CD4-positive, CD25-positive, alpha-beta regulatory T cell (primary cell): ENCODE data around the gene REV3L. TPM values are rescaled to one million over a fixed set of nuclear protein-coding genes. Genes with fewer than 3 reads are reported as not detected.
A peak's percentile ranks its signal among the peaks of the same experiment; 100 is the strongest.
"Not testable (repeated sequence)": the region's sequence is repeated elsewhere in the genome, so short reads cannot be mapped to it uniquely, and the experiment has no call there.

Source experiments
- ATAC-seq, 2 donors: fragments of 150-1000 bp; cut with Tn5 transposase; one replicate each; pipeline ENCODE4 v1.10.0; 2021; ENCODE audit warnings: low read depth in 2 of 2, moderate number of reproducible peaks in 2 of 2, moderate library complexity in 1 of 2
- DNase-seq, 3 donors: peaks; one replicate each; pipeline versions ENCODE4 v3.0.0 to v3.0.0-alpha.2; 2012 to 2022; ENCODE audit warnings: mixed read lengths in 1 of 3
- H3K27ac ChIP-seq: one replicate; pipeline ENCODE4 v1.7.0; 2013; ENCODE audit warnings: mild to moderate bottlenecking, low read length; ENCODE audit not compliant: insufficient read depth, poor library complexity, severe bottlenecking
- H3K27me3 ChIP-seq: one replicate; pipeline ENCODE4 v1.7.0; 2013; ENCODE audit warnings: low read length; ENCODE audit not compliant: control insufficient read depth, insufficient read depth
- H3K36me3 ChIP-seq: one replicate; pipeline ENCODE4 v1.7.0; 2013; ENCODE audit warnings: mild to moderate bottlenecking, low read length, moderate library complexity; ENCODE audit not compliant: control insufficient read depth, insufficient read depth
- H3K4me1 ChIP-seq: 2 replicates; pipeline ENCODE4 v1.7.0; 2013; ENCODE audit warnings: mild to moderate bottlenecking, low read length; ENCODE audit not compliant: insufficient read depth, control insufficient read depth, poor library complexity, severe bottlenecking
- H3K4me3 ChIP-seq: one replicate; pipeline ENCODE4 v1.7.0; 2013; ENCODE audit warnings: low read depth, mild to moderate bottlenecking, low read length, moderate library complexity
- H3K9me3 ChIP-seq, 2 experiments: 1 replicate in 1 of 2; 2 replicates in 1 of 2; pipeline ENCODE4 v1.7.0; 2013; ENCODE audit warnings: low read length in 2 of 2, mild to moderate bottlenecking in 1 of 2, moderate library complexity in 1 of 2; ENCODE audit not compliant: control insufficient read depth in 2 of 2
- H3K27ac Mint-ChIP-seq, 3 donors: one replicate each; pipeline ENCODE4 v1.8.0; 2020 to 2022; ENCODE audit warnings: mild to moderate bottlenecking in 3 of 3, mixed read lengths in 3 of 3, moderate library complexity in 2 of 3
- H3K27me3 Mint-ChIP-seq: one replicate; pipeline ENCODE4 v1.8.0; 2022; ENCODE audit warnings: mild to moderate bottlenecking, mixed read lengths
- H3K36me3 Mint-ChIP-seq: one replicate; pipeline ENCODE4 v1.8.0; 2020; ENCODE audit warnings: mixed read lengths
- H3K4me1 Mint-ChIP-seq, 4 donors: one replicate each; pipeline ENCODE4 v1.8.0; 2020 to 2022; ENCODE audit warnings: mixed read lengths in 4 of 4, mild to moderate bottlenecking in 1 of 4
- H3K4me3 Mint-ChIP-seq, 4 donors: one replicate each; pipeline ENCODE4 v1.8.0; 2020 to 2022; ENCODE audit warnings: mild to moderate bottlenecking in 4 of 4, mixed read lengths in 4 of 4, moderate library complexity in 3 of 4
- H3K9me3 Mint-ChIP-seq, 7 donors: one replicate each; pipeline ENCODE4 v1.8.0; 2020 to 2022; ENCODE audit warnings: mixed read lengths in 7 of 7, mild to moderate bottlenecking in 3 of 7, moderate library complexity in 2 of 7
- polyA plus RNA-seq, 4 donors: library from polyadenylated mRNA; unstranded; fragments of 300-500 nt; fragmentation: Illumina TruSeq; gene quantifications; one replicate each; pipeline ENCODE4 v1.2.3, GENCODE V29; 2021
- total RNA-seq: library from RNA; stranded (reverse); gene quantifications from one replicate; pipeline ENCODE4 v1.2.3, GENCODE V29; 2022

REV3L gene
- total and polyA plus RNA-seq, 5 donors from 2014 or later, result 6.5 to 35.7 (median 9.4) TPM

DNA sequence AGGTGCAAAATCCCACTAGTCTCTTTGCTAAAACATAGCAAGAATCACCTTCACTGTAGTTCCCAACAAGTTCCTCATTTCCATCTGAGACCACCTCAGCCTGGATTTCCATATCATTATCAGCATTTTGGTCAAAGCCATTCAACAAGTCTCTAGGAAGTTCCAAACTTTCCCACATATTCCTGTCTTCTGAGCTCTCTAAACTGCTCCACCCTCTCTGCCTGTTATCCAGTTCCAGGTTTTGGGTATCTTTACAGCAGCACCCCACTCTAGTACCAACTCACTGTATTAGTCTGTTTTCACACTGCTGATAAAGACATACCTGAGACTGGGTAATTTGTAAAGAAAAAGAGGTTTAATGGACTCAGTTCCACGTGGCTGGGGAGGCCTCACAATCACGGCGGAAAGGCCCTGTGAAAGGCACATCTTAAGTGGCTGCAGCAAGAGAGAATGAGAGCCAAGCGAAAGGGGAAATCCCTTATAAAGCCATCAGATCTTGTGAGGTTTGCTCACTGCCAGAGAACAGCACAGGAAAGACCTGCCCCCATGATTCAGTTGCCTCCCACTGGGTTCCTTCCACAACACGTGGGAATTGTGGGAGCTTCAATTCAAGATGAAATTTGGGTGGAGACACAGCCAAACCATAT is 192.2 kb downstream of the REV3L start:
- H3K36me3 ChIP-seq, H3K4me1 ChIP-seq, H3K27ac ChIP-seq, H3K4me3 ChIP-seq, H3K36me3 Mint-ChIP-seq, H3K4me3 Mint-ChIP-seq, H3K9me3 ChIP-seq, H3K27me3 Mint-ChIP-seq, H3K27me3 ChIP-seq, H3K9me3 Mint-ChIP-seq: not testable (repeated sequence)
- DNase-seq, result peak in 1 of 3 donors; percentile 64
- Mint-ChIP-seq H3K27ac (peak overlapping the region; percentile 73 to 76 (median 74)), H3K4me1 (peaks cover 10 to 27% (median 19%) of the 10 kb centered on the region in 4 donors)
- ATAC-seq, result peak; percentile 42 to 47

DNA sequence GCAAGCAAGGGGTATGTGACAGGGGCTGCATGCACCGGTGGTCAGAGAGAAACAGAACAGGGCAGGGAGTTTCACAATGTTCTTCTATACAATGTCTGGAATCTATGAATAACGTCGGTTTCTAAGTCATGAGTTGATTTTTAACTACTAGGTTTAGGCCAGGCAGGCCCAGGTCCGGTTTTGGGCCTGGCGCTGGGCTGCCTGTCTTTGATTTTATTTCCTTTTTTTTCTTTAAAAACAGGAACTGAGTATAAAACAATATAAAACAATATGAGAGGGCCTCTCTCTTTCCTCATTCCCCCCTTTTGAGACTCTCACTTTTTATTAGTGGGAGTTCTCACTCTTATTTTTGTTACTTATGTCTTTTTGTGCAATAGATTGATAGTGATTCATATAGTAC is 198.7 kb downstream of the REV3L start:
- H3K27ac Mint-ChIP-seq, result peak overlapping the region in 1 of 3 donors; percentile 3
- not testable (repeated sequence) for H3K4me3 ChIP-seq, H3K27me3 ChIP-seq, H3K27me3 Mint-ChIP-seq, ATAC-seq, H3K9me3 Mint-ChIP-seq, H3K4me3 Mint-ChIP-seq, H3K36me3 ChIP-seq, H3K27ac ChIP-seq, H3K4me1 Mint-ChIP-seq, H3K4me1 ChIP-seq, DNase-seq, H3K9me3 ChIP-seq
- H3K36me3 Mint-ChIP-seq, result peaks cover 40% of the 10 kb centered on the region

DNA sequence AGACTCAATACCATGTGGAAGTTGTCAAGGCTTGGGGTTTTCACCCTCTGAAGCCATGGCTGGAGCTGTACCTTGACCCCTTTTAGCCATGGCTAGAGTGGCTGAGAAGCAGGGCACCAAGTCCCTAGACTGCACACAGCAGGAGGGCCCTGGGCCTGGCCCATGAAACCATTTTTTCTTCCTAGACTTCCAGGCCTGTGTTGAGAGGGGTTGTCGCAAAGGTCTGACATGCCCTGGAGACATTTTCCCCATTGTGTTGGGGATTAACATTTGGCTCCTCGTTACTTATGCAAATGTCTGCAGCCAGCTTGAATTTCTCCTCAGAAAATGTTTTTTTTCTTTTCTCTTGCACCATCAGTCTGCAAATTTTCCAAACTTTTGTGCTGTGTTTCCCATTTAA is 199.3 kb downstream of the REV3L start:
- ATAC-seq (no peak), DNase-seq (no peak)
- Mint-ChIP-seq H3K36me3 (peaks cover 40% of the 10 kb centered on the region), H3K9me3 (peaks cover 0 to 1% (median 0%) of the 10 kb centered on the region in 7 donors), H3K4me1 (peaks cover 0 to 3% (median under 1%) of the 10 kb centered on the region in 4 donors), H3K4me3 (no peak overlapping the region), H3K27me3 (no peaks in the 10 kb centered on the region), H3K27ac (no peak overlapping the region)
- Histone ChIP-seq H3K27ac (no peak overlapping the region), H3K4me3 (no peak overlapping the region), H3K9me3 (no peaks in the 10 kb centered on the region), H3K4me1 (no peaks in the 10 kb centered on the region), H3K27me3 (no peaks in the 10 kb centered on the region), H3K36me3 (peaks cover 14% of the 10 kb centered on the region)

DNA sequence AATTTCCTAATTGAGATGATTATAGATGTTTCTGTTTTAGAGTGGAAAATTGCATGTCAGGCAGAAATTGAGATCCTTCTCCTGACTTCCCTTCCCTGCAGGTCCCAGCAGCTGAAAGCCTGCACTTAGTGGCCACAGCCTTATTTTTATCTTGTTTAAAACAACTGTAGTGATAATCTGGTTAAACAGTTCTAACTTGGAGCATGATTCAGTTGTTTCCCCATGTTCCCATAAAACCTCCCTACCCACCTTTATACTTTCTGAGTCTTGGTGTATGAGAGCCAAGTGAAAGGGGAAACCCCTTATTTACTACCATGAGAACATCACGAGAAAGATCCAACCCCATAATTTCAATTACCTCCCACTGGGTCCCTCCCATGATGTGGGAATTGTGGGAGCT is 200.5 kb downstream of the REV3L start:
- H3K9me3 ChIP-seq, result no peaks in the 10 kb centered on the region
- Mint-ChIP-seq H3K27ac (no peak overlapping the region), H3K4me3 (no peak overlapping the region), H3K4me1 (peaks cover 0 to 3% (median under 1%) of the 10 kb centered on the region in 4 donors), H3K27me3 (no peaks in the 10 kb centered on the region), H3K9me3 (peaks cover 0 to 4% (median 0%) of the 10 kb centered on the region in 7 donors), H3K36me3 (peaks cover 52% of the 10 kb centered on the region)
- no peaks in the 10 kb centered on the region for H3K27me3 ChIP-seq
- H3K4me1 ChIP-seq, result no peaks in the 10 kb centered on the region
- DNase-seq (no peak), ATAC-seq (no peak)
- H3K27ac ChIP-seq, result no peak overlapping the region
- no peak overlapping the region for H3K4me3 ChIP-seq
- H3K36me3 ChIP-seq, result peaks cover 24% of the 10 kb centered on the region

DNA sequence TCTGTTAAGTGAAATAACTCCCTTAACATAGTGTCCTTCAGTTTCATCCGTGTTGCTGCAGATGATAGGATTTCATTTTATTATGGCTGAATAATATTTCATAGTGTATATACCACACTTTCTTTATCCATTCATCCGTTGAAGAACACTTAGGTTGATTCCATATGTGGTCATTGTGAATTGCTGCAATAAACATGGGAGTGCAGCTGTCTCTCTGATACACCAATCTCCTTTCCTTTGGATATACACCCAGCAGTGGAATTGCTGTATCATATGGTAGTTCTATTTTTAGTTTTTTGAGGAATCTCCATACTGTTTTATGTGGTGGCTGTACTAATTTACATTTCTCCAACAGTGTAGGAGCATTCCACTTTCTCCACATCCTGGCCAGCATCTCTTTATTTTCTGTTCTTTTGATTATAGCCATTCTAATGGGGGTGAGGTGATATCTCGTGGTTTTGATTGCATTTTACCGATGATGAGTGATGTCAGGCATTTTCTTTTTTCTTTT is 202.5 kb downstream of the REV3L start:
- H3K9me3 Mint-ChIP-seq, result peaks cover 0 to 11% (median 6%) of the 10 kb centered on the region in 7 donors
- no peaks in the 10 kb centered on the region for H3K27me3 Mint-ChIP-seq
- Histone ChIP-seq H3K4me1 (no peaks in the 10 kb centered on the region), H3K36me3 (peaks cover 44% of the 10 kb centered on the region), H3K4me3 (no peak overlapping the region), H3K27ac (no peak overlapping the region), H3K9me3 (peaks cover 3 to 4% of the 10 kb centered on the region in 2 experiments), H3K27me3 (no peaks in the 10 kb centered on the region)
- H3K4me3 Mint-ChIP-seq, result no peak overlapping the region
- H3K4me1 Mint-ChIP-seq, result peaks cover 0 to 8% (median 2%) of the 10 kb centered on the region in 4 donors
- DNase-seq, result no peak
- peaks cover 67% of the 10 kb centered on the region for H3K36me3 Mint-ChIP-seq
- H3K27ac Mint-ChIP-seq, result peak overlapping the region in 1 of 3 donors; percentile 60
- ATAC-seq, result no peak

DNA sequence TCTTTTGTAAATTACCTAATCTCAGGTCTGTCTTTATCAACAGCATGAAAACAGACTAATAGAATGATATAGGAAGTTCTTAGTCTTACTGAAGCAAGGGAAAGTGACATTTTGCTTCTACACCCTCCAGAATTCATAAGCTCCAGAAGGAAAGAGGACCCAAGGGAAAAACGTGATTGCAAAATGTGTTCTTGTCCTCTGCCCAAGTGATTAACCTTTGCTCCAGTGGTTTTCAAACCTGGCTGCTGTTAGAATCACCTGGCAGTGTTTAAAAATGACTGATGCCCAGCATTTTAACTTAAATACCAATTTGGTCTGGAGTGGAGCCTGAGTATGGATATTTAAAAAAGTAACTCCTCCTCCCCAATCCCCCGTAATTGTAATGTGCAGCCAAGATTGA is 204.3 kb downstream of the REV3L start:
- DNase-seq, result no peak
- no peak overlapping the region for H3K27ac Mint-ChIP-seq
- Histone ChIP-seq H3K27me3 (no peaks in the 10 kb centered on the region), H3K9me3 (peaks cover 18 to 20% of the 10 kb centered on the region in 2 experiments), H3K36me3 (peaks cover 62% of the 10 kb centered on the region), H3K27ac (no peak overlapping the region), H3K4me1 (no peaks in the 10 kb centered on the region), H3K4me3 (no peak overlapping the region)
- no peaks in the 10 kb centered on the region for H3K27me3 Mint-ChIP-seq
- no peak for ATAC-seq
- peaks cover 4 to 19% (median 13%) of the 10 kb centered on the region in 7 donors for H3K9me3 Mint-ChIP-seq
- no peak overlapping the region for H3K4me3 Mint-ChIP-seq
- H3K36me3 Mint-ChIP-seq, result peaks cover 78% of the 10 kb centered on the region
- peaks cover 0 to 8% (median 5%) of the 10 kb centered on the region in 4 donors for H3K4me1 Mint-ChIP-seq

DNA sequence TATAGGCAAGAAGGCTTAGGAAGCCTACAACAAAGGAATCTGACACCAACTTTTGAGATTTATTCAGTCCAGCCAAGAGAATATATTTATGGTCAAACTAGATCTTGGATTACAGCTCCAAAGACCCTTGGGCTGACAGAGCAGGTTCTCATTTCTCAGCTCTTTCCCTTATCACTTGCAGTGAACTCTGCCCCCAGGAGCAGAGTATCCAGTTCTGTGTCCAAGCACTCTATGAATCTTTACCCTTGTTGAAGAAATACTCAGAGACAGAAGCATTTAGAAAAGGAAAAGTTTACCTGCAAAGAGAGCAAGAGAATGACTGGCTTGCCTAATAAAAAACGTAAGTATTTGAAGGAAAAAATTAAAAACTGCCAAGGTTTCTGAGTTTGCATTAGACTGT is 205.2 kb downstream of the REV3L start:
- H3K27me3 Mint-ChIP-seq, result no peaks in the 10 kb centered on the region
- Histone ChIP-seq H3K4me1 (no peaks in the 10 kb centered on the region), H3K27me3 (no peaks in the 10 kb centered on the region), H3K27ac (no peak overlapping the region), H3K9me3 (peaks cover 18 to 25% of the 10 kb centered on the region in 2 experiments), H3K4me3 (no peak overlapping the region), H3K36me3 (peaks cover 66% of the 10 kb centered on the region)
- DNase-seq, result no peak
- peaks cover 4 to 24% (median 13%) of the 10 kb centered on the region in 7 donors for H3K9me3 Mint-ChIP-seq
- no peak for ATAC-seq
- H3K27ac Mint-ChIP-seq, result no peak overlapping the region
- H3K4me3 Mint-ChIP-seq, result no peak overlapping the region
- peaks cover 85% of the 10 kb centered on the region for H3K36me3 Mint-ChIP-seq
- H3K4me1 Mint-ChIP-seq, result peaks cover 0 to 11% (median 5%) of the 10 kb centered on the region in 4 donors

DNA sequence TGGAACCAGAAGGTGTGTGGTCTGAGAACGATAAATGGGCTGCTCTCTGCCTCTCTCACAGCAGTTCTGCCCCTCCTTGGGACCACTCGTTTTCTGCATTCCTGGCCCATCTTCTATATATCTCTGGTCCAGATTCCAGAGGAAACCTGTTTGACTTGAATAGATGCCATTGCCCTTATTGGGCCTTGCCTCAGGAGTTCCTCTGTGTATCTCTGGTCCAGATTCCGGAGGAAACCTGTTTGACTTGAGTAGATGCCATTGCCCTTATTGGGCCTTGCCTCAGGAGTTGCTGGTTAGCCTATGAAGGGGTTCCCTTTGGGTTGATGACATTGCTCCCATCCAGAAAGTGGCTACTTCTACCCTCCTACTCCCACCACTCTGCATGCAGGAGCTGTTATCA is 206.3 kb downstream of the REV3L start:
- Mint-ChIP-seq H3K9me3 (peaks cover 4 to 24% (median 15%) of the 10 kb centered on the region in 7 donors), H3K27me3 (no peaks in the 10 kb centered on the region), H3K4me1 (peaks cover 0 to 11% (median 5%) of the 10 kb centered on the region in 4 donors), H3K4me3 (no peak overlapping the region), H3K27ac (peak overlapping the region in 1 of 3 donors; percentile 26), H3K36me3 (peaks cover 75% of the 10 kb centered on the region)
- Histone ChIP-seq H3K4me1 (no peaks in the 10 kb centered on the region), H3K4me3 (no peak overlapping the region), H3K27ac (no peak overlapping the region), H3K36me3 (peaks cover 66% of the 10 kb centered on the region), H3K27me3 (no peaks in the 10 kb centered on the region), H3K9me3 (peaks cover 18 to 25% of the 10 kb centered on the region in 2 experiments)
- no peak for DNase-seq
- ATAC-seq, result no peak
